Activated naive CD8-positive, alpha-beta T cell treated with anti-CD3 and anti-CD28 coated beads for 36 hours (primary cell): ENCODE data around the gene CDCP1. TPM values are rescaled to one million over a fixed set of nuclear protein-coding genes. Genes with fewer than 3 reads are reported as not detected.

Source experiments
- DNase-seq: peaks from one replicate; pipeline ENCODE4 v3.0.0; 2021
- H3K27ac Mint-ChIP-seq: one replicate; pipeline ENCODE4 v1.8.0; 2022; ENCODE audit warnings: mild to moderate bottlenecking, moderate library complexity, mixed read lengths
- H3K27me3 Mint-ChIP-seq: one replicate; pipeline ENCODE4 v1.8.0; 2022; ENCODE audit warnings: mild to moderate bottlenecking, mixed read lengths
- H3K36me3 Mint-ChIP-seq: one replicate; pipeline ENCODE4 v1.8.0; 2021; ENCODE audit warnings: mild to moderate bottlenecking, mixed read lengths
- H3K4me1 Mint-ChIP-seq: one replicate; pipeline ENCODE4 v1.8.0; 2021; ENCODE audit warnings: mixed read lengths
- H3K4me3 Mint-ChIP-seq: one replicate; pipeline ENCODE4 v1.8.0; 2022; ENCODE audit warnings: mild to moderate bottlenecking, moderate library complexity, mixed read lengths
- H3K9me3 Mint-ChIP-seq: one replicate; pipeline ENCODE4 v1.8.0; 2022; ENCODE audit warnings: mixed read lengths
- total RNA-seq, 2 experiments: library from RNA; stranded (reverse); gene quantifications; one replicate each; pipeline ENCODE4 v1.2.3, GENCODE V29; 2021

CDCP1 gene
- total RNA-seq, 2 experiments from 2014 or later, result 0.82 to 1.1 TPM

DNA sequence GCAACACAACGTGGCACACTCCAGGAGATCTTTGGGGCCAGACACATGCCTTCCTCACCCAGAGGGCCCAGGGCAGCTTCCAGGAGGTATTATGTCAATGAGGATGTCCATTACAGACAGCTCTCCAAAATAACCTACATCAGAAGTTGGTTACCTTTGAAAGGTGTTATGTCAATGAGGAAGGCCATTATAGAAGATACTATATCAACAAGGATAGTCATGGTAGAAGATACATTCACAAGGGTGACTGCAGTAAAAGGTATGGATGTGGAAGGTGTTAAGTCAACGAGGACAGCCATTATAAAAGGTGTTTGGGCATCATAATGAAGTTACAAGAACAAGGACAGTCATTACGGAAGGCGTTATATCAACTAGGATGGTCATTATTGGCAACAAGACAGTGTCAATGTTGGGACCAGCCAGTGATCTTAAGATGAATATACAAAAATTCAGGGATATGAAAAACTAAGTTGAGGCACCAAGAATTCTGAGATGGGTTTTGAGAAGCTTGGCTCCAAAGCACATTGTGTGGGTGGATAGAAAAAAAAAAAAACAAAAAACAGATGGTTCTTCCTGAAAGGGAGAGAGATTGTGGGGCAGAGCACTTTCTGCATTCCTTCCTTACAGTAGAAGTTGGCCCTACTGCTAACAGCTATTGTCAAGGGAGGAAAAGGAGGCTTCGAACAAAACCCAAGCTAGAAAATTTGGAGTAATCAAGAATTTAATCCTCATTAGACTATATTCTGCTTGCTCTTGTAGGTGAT is 11.2 kb downstream of the CDCP1 start:
- no peak overlapping the region for H3K4me3 Mint-ChIP-seq
- peaks cover 17% of the 10 kb centered on the region for H3K27me3 Mint-ChIP-seq
- DNase-seq, result no peak
- H3K4me1 Mint-ChIP-seq, result peaks cover 6% of the 10 kb centered on the region
- H3K27ac Mint-ChIP-seq, result no peak overlapping the region
- H3K36me3 Mint-ChIP-seq, result no peaks in the 10 kb centered on the region
- no peaks in the 10 kb centered on the region for H3K9me3 Mint-ChIP-seq

DNA sequence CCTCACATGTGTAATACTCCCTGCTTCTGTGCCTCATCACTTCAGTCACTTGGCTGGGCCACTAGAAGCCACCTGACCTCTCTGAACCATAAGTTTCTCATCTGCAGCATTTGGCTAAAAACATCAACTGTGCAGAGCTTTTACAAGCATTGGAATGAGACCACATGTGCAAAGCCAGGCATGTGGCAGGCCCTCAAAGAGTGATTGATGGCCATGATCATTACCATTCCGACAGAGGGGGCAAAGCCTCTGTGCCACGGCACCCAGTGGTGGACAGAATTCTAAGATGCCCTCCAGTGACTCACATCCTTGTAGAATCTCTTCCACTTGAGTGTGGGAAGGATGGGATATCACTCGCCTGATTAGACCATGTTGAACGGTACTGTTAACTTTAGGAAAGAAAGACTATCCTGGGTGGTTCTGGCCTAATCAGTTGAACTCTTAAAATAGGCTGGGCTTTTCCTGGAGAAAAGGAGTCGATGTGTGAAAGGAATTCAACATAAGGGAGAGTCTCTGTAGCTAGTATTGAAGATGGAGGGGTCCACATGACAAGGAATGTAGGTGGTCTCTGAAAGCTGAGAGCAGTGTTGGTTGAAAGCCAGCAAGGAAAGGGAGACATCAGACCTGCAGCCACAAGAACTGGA is 13.5 kb downstream of the CDCP1 start:
- Mint-ChIP-seq H3K4me3 (no peak overlapping the region), H3K27ac (no peak overlapping the region), H3K4me1 (peaks cover 6% of the 10 kb centered on the region), H3K9me3 (no peaks in the 10 kb centered on the region), H3K27me3 (peaks cover 9% of the 10 kb centered on the region), H3K36me3 (no peaks in the 10 kb centered on the region)
- no peak for DNase-seq

DNA sequence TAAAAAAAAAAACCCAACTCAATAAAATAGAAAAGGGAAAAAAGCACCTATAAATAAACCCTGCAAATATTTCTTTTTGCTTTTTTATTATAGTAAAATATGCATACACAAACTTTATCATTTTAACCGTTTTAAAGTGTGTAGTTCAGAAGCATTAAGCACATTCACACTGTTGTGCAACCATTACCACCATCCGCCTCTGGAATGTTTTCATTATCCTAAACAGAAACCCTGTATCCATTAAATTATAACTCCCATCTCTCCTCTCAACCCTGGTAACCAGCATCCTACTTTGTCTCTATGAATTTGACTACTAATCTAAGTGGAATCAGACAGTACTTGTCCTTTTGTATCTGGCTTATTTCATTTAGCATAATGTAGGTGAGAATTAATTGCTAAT is 15.0 kb downstream of the CDCP1 start:
- no peak for DNase-seq
- Mint-ChIP-seq H3K27me3 (peaks cover 17% of the 10 kb centered on the region), H3K36me3 (no peaks in the 10 kb centered on the region), H3K4me1 (peaks cover 4% of the 10 kb centered on the region), H3K9me3 (no peaks in the 10 kb centered on the region), H3K27ac (no peak overlapping the region), H3K4me3 (no peak overlapping the region)

DNA sequence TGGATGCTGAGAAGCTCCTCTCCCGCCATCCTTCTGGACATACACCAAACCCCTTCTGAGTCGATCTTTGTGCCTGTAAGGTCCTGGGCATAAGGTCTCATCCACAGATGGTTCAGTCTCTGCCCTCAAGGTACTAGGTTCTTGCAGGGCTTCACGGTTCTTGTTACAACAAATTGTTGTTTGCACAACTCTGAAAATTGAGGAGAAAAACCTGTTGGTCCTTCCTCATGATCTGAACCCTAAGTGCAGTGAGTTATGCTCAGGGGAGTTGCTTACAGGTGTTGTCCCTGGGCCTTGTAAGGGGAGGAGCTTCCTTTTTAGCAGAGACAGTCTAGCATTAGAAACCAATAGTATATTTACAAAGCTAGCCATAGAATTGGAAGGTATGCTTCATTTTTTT is 15.7 kb downstream of the CDCP1 start:
- H3K4me1 Mint-ChIP-seq, result peaks cover 2% of the 10 kb centered on the region
- H3K9me3 Mint-ChIP-seq, result no peaks in the 10 kb centered on the region
- no peak overlapping the region for H3K4me3 Mint-ChIP-seq
- peaks cover 21% of the 10 kb centered on the region for H3K27me3 Mint-ChIP-seq
- no peak overlapping the region for H3K27ac Mint-ChIP-seq
- DNase-seq, result no peak
- H3K36me3 Mint-ChIP-seq, result no peaks in the 10 kb centered on the region

DNA sequence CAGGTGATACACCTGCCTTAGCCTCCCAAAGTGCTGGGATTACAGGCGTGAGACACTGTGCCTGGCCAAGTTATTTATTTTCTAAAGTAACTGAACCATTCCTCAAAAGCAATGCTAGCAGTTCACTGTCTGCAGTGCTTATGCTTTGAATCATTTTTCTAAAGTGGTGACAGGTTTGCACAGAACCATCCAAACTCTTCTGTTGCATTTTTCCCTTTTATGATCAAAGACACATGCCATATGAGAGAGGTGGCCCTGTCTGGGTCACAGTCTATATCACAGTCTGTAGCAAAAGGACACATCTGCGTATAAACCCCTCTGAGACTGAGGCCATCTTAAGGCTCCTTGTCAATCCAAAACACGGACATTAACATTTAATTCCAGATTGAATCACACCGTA is 17.2 kb downstream of the CDCP1 start:
- peaks cover 3% of the 10 kb centered on the region for H3K4me1 Mint-ChIP-seq
- H3K27ac Mint-ChIP-seq, result no peak overlapping the region
- peaks cover 25% of the 10 kb centered on the region for H3K27me3 Mint-ChIP-seq
- no peak for DNase-seq
- H3K9me3 Mint-ChIP-seq, result no peaks in the 10 kb centered on the region
- H3K36me3 Mint-ChIP-seq, result no peaks in the 10 kb centered on the region
- H3K4me3 Mint-ChIP-seq, result no peak overlapping the region

DNA sequence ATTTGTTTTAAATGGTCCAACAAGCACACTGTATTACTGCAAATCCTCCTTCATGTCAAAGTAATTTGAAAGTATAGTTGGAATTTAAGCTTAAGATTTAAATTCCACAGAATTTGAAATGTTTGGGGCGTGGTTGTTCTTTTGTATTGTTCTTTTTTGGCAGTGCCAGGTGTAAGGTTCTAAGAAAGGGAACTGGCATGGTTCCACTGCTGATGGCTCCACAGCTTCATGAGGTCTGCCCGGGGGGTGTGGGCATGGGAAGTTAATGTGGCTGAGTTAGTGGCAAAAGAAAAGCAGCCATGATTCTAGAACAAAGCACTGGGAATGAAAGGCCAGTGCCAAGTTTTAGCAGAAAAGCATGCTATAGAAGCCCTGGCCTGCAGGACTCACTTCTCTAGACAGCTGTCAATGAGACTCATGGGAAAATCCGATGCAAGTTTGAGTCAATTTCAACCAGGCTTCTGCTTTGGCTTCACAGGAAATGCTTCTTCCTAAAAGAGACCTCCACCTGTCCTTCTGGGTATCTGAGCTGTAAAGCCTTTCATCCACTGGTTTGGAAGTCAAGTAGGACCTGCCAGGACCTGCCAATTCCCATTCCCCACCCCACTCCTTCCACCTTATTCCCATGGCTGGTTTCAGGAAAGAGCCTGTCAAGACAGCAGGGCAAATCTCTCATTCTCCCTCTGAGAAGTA is 18.9 kb downstream of the CDCP1 start:
- Mint-ChIP-seq H3K4me3 (no peak overlapping the region), H3K36me3 (no peaks in the 10 kb centered on the region), H3K27ac (no peak overlapping the region), H3K4me1 (peaks cover 8% of the 10 kb centered on the region), H3K9me3 (no peaks in the 10 kb centered on the region), H3K27me3 (peaks cover 36% of the 10 kb centered on the region)
- no peak for DNase-seq

DNA sequence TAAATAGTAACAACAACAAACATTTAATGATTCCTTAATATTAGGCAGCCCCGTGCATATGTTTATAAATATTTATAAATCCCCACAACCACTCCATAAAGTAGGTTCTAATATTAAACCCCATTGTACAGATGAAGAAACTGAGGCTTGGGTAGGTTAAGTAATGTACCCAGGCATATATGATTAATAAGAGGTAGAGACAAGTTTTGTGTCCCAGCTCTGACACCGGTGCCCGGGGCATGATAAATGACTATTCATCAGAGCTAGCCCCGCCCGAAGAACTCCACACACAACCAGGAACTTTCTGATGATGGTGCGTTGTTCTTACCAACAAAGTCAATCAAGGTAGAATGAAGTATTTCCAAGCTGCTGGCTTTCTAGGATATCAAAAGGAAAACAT is 19.4 kb downstream of the CDCP1 start:
- peaks cover 8% of the 10 kb centered on the region for H3K4me1 Mint-ChIP-seq
- H3K9me3 Mint-ChIP-seq, result no peaks in the 10 kb centered on the region
- no peak overlapping the region for H3K27ac Mint-ChIP-seq
- DNase-seq, result no peak
- peaks cover 36% of the 10 kb centered on the region for H3K27me3 Mint-ChIP-seq
- no peak overlapping the region for H3K4me3 Mint-ChIP-seq
- no peaks in the 10 kb centered on the region for H3K36me3 Mint-ChIP-seq

DNA sequence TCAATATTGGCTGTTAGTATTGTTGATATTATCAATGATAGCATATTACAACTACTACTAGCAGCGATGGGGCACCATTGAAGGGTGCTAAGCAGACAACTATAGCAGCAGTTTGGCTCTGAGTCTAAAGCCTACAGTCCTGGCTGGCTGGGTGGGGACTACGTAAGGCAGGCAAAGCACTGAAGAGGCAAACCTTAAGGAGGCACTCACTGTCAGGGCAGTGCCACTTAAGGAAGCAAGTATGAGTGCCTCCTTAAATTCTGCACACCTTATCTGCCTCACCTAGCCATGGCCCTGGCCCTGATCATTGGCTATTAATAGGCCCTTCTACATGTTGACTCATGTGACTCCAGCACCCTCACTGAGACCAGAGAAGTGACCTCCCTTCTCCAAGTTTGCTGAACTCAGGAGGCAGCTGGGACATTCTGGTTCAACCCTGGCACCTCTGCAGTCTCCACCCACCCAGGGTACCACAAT is 20.6 kb downstream of the CDCP1 start:
- Mint-ChIP-seq H3K4me3 (no peak overlapping the region), H3K9me3 (no peaks in the 10 kb centered on the region), H3K4me1 (peaks cover 8% of the 10 kb centered on the region), H3K36me3 (no peaks in the 10 kb centered on the region), H3K27ac (no peak overlapping the region), H3K27me3 (peaks cover 43% of the 10 kb centered on the region)
- DNase-seq, result no peak

DNA sequence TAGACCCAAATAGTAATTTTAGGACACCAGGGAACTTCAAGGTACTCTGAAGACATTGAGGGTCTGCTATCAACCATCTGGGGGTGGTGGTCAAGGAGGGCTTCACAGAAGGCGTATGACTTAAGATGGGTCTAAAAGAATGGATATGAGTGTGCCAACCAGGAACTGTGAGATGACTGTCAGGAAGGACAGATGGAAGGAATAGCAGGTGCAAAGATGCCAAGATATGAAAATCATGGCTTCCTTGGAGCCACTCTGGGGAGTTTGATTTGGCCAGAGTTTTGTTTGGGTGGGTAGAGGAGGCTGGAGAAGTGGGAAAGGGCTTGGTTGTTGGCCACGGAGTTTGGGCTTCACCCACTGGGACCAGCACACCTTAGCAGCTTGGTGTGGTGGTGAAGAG is 21.2 kb downstream of the CDCP1 start:
- no peak for DNase-seq
- no peaks in the 10 kb centered on the region for H3K36me3 Mint-ChIP-seq
- H3K4me3 Mint-ChIP-seq, result no peak overlapping the region
- peaks cover 48% of the 10 kb centered on the region for H3K27me3 Mint-ChIP-seq
- H3K9me3 Mint-ChIP-seq, result no peaks in the 10 kb centered on the region
- H3K27ac Mint-ChIP-seq, result no peak overlapping the region
- peaks cover 8% of the 10 kb centered on the region for H3K4me1 Mint-ChIP-seq

DNA sequence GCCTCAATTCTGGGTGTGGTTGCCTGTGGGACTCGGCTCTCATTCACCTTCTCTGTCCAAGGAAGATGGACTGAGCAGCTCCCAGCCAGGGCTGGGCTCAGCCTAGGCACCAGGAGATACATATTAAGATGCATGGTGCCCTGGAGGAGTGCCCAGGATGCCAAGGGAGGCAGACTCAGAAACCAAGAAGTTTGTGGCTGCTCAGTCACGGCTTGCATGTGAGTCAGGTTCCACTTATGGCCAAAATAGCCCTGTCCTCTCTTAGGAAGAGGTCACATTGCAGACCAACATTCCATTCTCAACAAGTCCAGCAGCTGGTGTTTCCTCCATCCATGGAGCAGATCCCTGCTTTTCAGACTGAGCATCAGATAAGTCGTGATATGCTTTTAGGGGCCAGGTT is 21.8 kb downstream of the CDCP1 start:
- no peak for DNase-seq
- peaks cover 10% of the 10 kb centered on the region for H3K4me1 Mint-ChIP-seq
- H3K27ac Mint-ChIP-seq, result no peak overlapping the region
- no peak overlapping the region for H3K4me3 Mint-ChIP-seq
- H3K9me3 Mint-ChIP-seq, result no peaks in the 10 kb centered on the region
- peaks cover 45% of the 10 kb centered on the region for H3K27me3 Mint-ChIP-seq
- H3K36me3 Mint-ChIP-seq, result no peaks in the 10 kb centered on the region

DNA sequence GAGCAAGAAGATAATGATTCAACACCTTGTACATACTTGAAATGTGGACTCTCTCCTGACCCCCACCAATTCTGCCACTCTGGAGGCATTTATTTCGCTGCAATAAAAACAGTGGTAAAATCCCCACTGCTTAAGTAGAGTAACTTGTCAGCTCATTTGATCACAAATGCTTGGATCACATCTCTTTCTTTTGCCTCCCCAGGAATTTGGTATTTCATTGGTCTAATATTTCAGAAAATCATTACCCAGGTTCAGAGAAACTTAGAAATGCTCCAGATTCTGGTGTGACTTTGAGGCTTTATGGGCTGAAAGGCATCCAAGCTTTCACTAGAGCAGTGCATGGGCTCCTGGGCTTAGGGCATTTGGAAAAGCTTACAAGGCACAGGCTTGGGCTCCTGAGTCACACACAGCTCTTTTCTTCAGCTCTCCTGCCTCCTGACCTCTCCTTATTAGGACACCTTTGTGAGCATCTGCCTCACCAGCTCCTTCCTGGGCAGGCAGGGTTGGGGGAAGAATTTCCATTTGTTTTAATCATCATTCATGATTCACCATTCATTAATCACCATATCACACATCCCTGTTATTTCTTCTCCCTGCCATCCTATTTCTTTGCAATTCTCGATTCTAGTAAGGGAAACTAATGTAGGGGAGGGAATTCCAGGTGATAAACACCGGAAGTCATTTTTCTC is 22.5 kb downstream of the CDCP1 start:
- H3K9me3 Mint-ChIP-seq, result no peaks in the 10 kb centered on the region
- H3K4me3 Mint-ChIP-seq, result no peak overlapping the region
- no peaks in the 10 kb centered on the region for H3K36me3 Mint-ChIP-seq
- DNase-seq, result no peak
- H3K27ac Mint-ChIP-seq, result no peak overlapping the region
- H3K27me3 Mint-ChIP-seq, result peaks cover 48% of the 10 kb centered on the region
- H3K4me1 Mint-ChIP-seq, result peaks cover 16% of the 10 kb centered on the region

DNA sequence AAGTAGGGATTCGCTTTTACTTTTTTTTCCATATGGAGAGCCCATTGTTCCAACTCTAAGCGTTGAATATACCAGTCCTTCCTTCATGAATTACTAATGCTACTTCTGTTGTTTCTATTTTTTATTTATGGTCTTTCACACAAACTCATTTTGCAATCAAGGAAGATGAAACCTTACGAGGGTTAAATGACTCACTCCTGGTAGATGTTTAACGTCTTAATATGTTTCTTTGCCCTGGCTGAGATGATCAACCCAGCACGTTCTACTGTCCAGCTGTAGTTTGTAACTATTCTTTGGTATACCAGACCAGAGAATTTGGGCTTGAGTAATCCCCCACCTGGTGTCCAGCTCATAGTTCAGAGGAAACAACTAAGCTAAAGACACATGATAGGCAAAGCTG is 23.1 kb downstream of the CDCP1 start:
- no peak for DNase-seq
- Mint-ChIP-seq H3K9me3 (no peaks in the 10 kb centered on the region), H3K4me1 (peaks cover 23% of the 10 kb centered on the region), H3K27ac (no peak overlapping the region), H3K27me3 (peaks cover 49% of the 10 kb centered on the region), H3K36me3 (no peaks in the 10 kb centered on the region), H3K4me3 (no peak overlapping the region)

DNA sequence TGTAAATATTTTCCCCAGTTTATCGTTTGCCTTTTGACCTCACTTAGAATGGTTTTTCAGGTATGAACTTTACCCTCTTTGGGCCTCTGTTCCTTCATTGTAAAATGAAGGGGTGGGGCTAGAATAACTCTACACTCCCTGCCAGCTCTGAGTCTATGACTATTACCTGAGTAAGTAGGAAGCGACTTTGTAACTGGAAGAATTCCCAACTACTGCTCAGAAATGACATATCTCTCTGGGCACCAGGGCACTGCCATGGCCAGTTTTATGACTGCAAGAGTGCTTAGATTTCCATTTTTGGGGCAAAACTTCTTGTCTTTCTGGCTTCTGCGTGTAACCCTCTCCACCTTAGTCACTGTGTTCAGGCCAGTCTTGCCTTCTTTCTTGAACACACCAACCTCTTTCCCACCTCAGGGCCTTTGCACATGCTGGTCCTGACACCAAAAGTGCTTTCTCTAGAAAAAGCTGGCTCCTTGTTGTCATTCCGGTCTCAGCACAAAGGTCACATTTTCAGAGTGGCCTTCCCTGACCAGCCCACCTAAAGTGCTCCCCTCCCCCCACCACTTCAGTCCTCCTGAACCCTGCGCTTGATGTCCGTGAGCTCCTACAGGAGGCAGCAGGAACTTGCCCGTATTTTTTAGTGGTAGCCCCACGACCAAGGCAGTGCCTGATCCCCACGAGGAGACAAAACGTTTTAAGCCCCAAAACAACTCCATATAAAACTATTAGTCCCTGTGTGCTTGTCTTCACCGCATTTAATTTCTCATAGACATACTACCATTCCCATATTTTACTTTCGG is 25.6 kb downstream of the CDCP1 start:
- Mint-ChIP-seq H3K4me1 (peaks cover 32% of the 10 kb centered on the region), H3K36me3 (no peaks in the 10 kb centered on the region), H3K9me3 (no peaks in the 10 kb centered on the region), H3K27me3 (peaks cover 37% of the 10 kb centered on the region), H3K4me3 (no peak overlapping the region), H3K27ac (no peak overlapping the region)
- DNase-seq, result no peak

DNA sequence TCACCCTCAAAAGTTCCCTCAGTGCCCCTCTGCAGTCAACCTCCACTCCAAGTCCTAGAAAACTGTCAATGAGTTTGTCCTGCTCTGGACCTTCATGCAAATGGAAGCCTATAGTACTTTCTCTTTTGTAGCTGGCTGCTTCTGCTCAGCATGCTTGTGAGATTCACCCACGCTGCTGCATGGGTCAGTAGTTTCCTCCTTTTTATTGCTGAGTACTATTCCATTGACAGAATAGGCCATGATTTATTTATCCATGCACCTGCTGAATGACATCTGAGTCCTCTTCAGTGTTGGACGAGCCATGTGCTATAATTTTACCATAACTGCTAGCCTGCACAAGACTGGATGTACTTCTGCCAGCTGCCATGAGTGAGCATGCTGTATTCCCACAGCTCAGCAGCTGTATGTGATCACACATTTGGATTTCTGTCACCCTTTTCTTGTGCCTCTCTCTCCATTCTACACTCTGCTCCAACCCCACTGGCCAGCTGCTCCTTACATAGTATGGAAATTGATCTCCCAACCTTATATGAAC is 26.3 kb downstream of the CDCP1 start:
- H3K9me3 Mint-ChIP-seq, result no peaks in the 10 kb centered on the region
- H3K27me3 Mint-ChIP-seq, result peaks cover 37% of the 10 kb centered on the region
- no peak for DNase-seq
- peaks cover 33% of the 10 kb centered on the region for H3K4me1 Mint-ChIP-seq
- H3K36me3 Mint-ChIP-seq, result no peaks in the 10 kb centered on the region
- H3K4me3 Mint-ChIP-seq, result no peak overlapping the region
- no peak overlapping the region for H3K27ac Mint-ChIP-seq
